Small intestine (tissue), 16 donors: ENCODE measurements around the gene CLEC4D. TPM values are rescaled to one million over a fixed set of nuclear protein-coding genes. Genes with fewer than 3 reads are reported as not detected.

ENCODE experiments used
- DNase-seq, 2 donors: peaks; one replicate each; pipeline versions ENCODE4 v3.0.0 to v3.0.0-alpha.2; 2013
- FAIRE-seq: peaks from 2 replicates; lab custom pipeline; 2012; peaks lifted over from hg19 to GRCh38; lab: Jason Lieb, UNC
- H3K27ac ChIP-seq, 3 donors: one replicate each; pipeline ENCODE4 v1.5.1; 2013; ENCODE audit warnings: low read length in 2 of 3, mild to moderate bottlenecking in 2 of 3, control low read depth in 1 of 3, inconsistent platforms in 1 of 3, low read depth in 1 of 3, moderate library complexity in 1 of 3
- H3K27me3 ChIP-seq, 3 donors: one replicate each; pipeline ENCODE4 v1.6.1; 2013; ENCODE audit warnings: low read length in 3 of 3, inconsistent platforms in 1 of 3; ENCODE audit not compliant: control insufficient read depth in 3 of 3, insufficient read depth in 3 of 3
- H3K36me3 ChIP-seq, 3 donors: one replicate each; pipeline ENCODE4 v1.6.1; 2013; ENCODE audit warnings: low read length in 3 of 3, inconsistent platforms in 1 of 3, low read depth in 1 of 3, mild to moderate bottlenecking in 1 of 3, moderate library complexity in 1 of 3; ENCODE audit not compliant: control insufficient read depth in 3 of 3, insufficient read depth in 2 of 3
- H3K4me1 ChIP-seq, 3 donors: one replicate each; pipeline ENCODE4 v1.6.1; 2013; ENCODE audit warnings: low read length in 2 of 3, inconsistent platforms in 1 of 3, low read depth in 1 of 3, mild to moderate bottlenecking in 1 of 3, moderate library complexity in 1 of 3; ENCODE audit not compliant: control insufficient read depth in 3 of 3, insufficient read depth in 2 of 3
- H3K4me3 ChIP-seq, 3 donors: one replicate each; pipeline ENCODE4 v1.5.1; 2013; ENCODE audit warnings: low read length in 3 of 3, control low read depth in 1 of 3, inconsistent platforms in 1 of 3, low read depth in 1 of 3, mild to moderate bottlenecking in 1 of 3, moderate library complexity in 1 of 3
- H3K9me3 ChIP-seq, 2 donors: one replicate each; pipeline ENCODE4 v1.6.1; 2013; ENCODE audit warnings: low read depth in 1 of 2, low read length in 1 of 2; ENCODE audit not compliant: control insufficient read depth in 2 of 2, insufficient read depth in 1 of 2
- WGBS, 3 donors: extraction: QIAGEN DNeasy Blood & Tissue Kit; methylation state at CpG; one replicate each; pipeline ENCODE4 v1.1.7; 2013; 5-methylcytosine and 5-hydroxymethylcytosine counted together
- long read RNA-seq, 10 donors: transcript quantifications; one replicate each; lab custom pipeline, GENCODE V29; 2026
- polyA plus RNA-seq, 4 donors: library from polyadenylated mRNA; stranded (reverse) in 3 of 4; unstranded in 1 of 4; fragments of 200-250 nt in 3 of 4; fragments of 120-200 nt in 1 of 4; gene quantifications; one replicate each; pipeline versions ENCODE4 v1.2.1 to v1.2.3, GENCODE V29; 2013
- donor health status: healthy with polysubstance abuse.
- donor health status: control.
- donor health status: control.
- donor health status: Bipolar disorder and iron deficiency.
- donor health status: healthy.

CLEC4D gene
- under 1 TPM in 2 of 4 donors, not detected in 2; 0.03 to 0.07 TPM for polyA plus RNA-seq
- long read RNA-seq, donor 1, result 0 reads
- long read RNA-seq, donor 2, result 0 reads
- long read RNA-seq, donor 3, result 0 reads
- long read RNA-seq, donor 4, result 0 reads
- long read RNA-seq, donor 5, result 0 reads
- long read RNA-seq, donor 6, result 0 reads
- long read RNA-seq, donor 7, result 0 reads
- long read RNA-seq, donor 8, result 0 reads
- long read RNA-seq, donor 9, result 0 reads
- long read RNA-seq, donor 10, result 0 reads

- Histone ChIP-seq H3K9me3 (no peaks in the 10 kb centered on the region), H3K27me3 (no peaks in the 10 kb centered on the region), H3K4me3 (no peak within 1 kb of the TSS), H3K36me3 (no peaks in the 10 kb centered on the region), H3K4me1 (no peaks in the 10 kb centered on the region), H3K27ac (no peak within 1 kb of the TSS)
- no peak for DNase-seq
- WGBS, 3 donors, result 70 to 90% (median 73%) methylated on average over 4 of the region's 4 CpGs
- no peak for FAIRE-seq
These were observed at the start of gene CLEC4D for GRCh38 chr12:8513256-8513655. TSS of gene CLEC4D (plus strand) at chr12:8513503. CDS start at chr12:8513733, 230 bp downstream.

GRCh38 chr12:8465301-8465996 lies 47.9 kb upstream of the CLEC4D start:
- DNase-seq (no peak), FAIRE-seq (no peak)
- no peak overlapping the region for H3K4me3 ChIP-seq
- H3K4me1 ChIP-seq, result no peaks in the 10 kb centered on the region
- WGBS, 3 donors, result 0% methylated on average over 2 of the region's 2 CpGs
- peaks cover 0 to under 1% of the 10 kb centered on the region in 2 donors for H3K9me3 ChIP-seq
- H3K36me3 ChIP-seq, result no peaks in the 10 kb centered on the region
- H3K27me3 ChIP-seq, result no peaks in the 10 kb centered on the region
- no peak overlapping the region for H3K27ac ChIP-seq

- FAIRE-seq (no peak), DNase-seq (no peak)
These were observed 47.1 kb upstream of the CLEC4D start for GRCh38 chr12:8466241-8466640.

GRCh38 chr12:8471090-8471489 lies 42.2 kb upstream of the CLEC4D start:
- Histone ChIP-seq H3K4me1 (peaks cover 0 to 4% (median 0%) of the 10 kb centered on the region in 3 donors), H3K27ac (no peak overlapping the region), H3K36me3 (no peaks in the 10 kb centered on the region), H3K9me3 (no peaks in the 10 kb centered on the region), H3K4me3 (no peak overlapping the region), H3K27me3 (no peaks in the 10 kb centered on the region)
- 55 to 74% (median 57%) methylated on average over 1 of the region's 1 CpG for WGBS, 3 donors
- FAIRE-seq, result no peak
- no peak for DNase-seq

More at GRCh38 chr12:8466241-8466640, 47.1 kb upstream of the CLEC4D start:
- H3K9me3 ChIP-seq, result no peaks in the 10 kb centered on the region
- no peaks in the 10 kb centered on the region for H3K27me3 ChIP-seq
- H3K36me3 ChIP-seq, result no peaks in the 10 kb centered on the region
- H3K4me3 ChIP-seq, result no peak overlapping the region
- H3K27ac ChIP-seq, result no peak overlapping the region
- H3K4me1 ChIP-seq, result no peaks in the 10 kb centered on the region

GRCh38 chr12:8475508-8476203 lies 37.6 kb upstream of the CLEC4D start:
- Histone ChIP-seq H3K9me3 (no peaks in the 10 kb centered on the region), H3K36me3 (no peaks in the 10 kb centered on the region), H3K4me3 (no peak overlapping the region), H3K27ac (peak overlapping the region in 1 of 3 donors; percentile 64), H3K4me1 (peaks cover 0 to 4% (median 0%) of the 10 kb centered on the region in 3 donors), H3K27me3 (no peaks in the 10 kb centered on the region)
- DNase-seq, result peak in 1 of 2 donors; percentile 63
- FAIRE-seq, result no peak

GRCh38 chr12:8482571-8483061 lies 30.7 kb upstream of the CLEC4D start:
- H3K9me3 ChIP-seq, result no peaks in the 10 kb centered on the region
- H3K27me3 ChIP-seq, result no peaks in the 10 kb centered on the region
- H3K4me3 ChIP-seq, result no peak overlapping the region
- WGBS, 3 donors, result 17 to 68% (median 48%) methylated on average over 2 of the region's 2 CpGs
- no peaks in the 10 kb centered on the region for H3K4me1 ChIP-seq
- FAIRE-seq, result no peak
- no peaks in the 10 kb centered on the region for H3K36me3 ChIP-seq
- peak in 1 of 2 donors; percentile 20 for DNase-seq
- H3K27ac ChIP-seq, result no peak overlapping the region

- no peak for FAIRE-seq
- H3K4me3 ChIP-seq, result no peak overlapping the region
- H3K9me3 ChIP-seq, result no peaks in the 10 kb centered on the region
- no peaks in the 10 kb centered on the region for H3K36me3 ChIP-seq
- no peaks in the 10 kb centered on the region for H3K4me1 ChIP-seq
- H3K27me3 ChIP-seq, result no peaks in the 10 kb centered on the region
- peak in 1 of 2 donors; percentile 9 for DNase-seq
- H3K27ac ChIP-seq, result no peak overlapping the region
These were observed 30.2 kb upstream of the CLEC4D start for GRCh38 chr12:8483079-8483478.

- Histone ChIP-seq H3K4me3 (no peak overlapping the region), H3K9me3 (no peaks in the 10 kb centered on the region), H3K27me3 (no peaks in the 10 kb centered on the region), H3K4me1 (no peaks in the 10 kb centered on the region), H3K36me3 (no peaks in the 10 kb centered on the region), H3K27ac (no peak overlapping the region)
- FAIRE-seq (no peak), DNase-seq (no peak)
- WGBS, 3 donors, result 82 to 87% (median 83%) methylated on average over 5 of the region's 5 CpGs
These were observed 21.4 kb upstream of the CLEC4D start for GRCh38 chr12:8491646-8492530.
